GM11168 (cell line): ENCODE data around the gene SLF2.

ENCODE experiments used
- in situ Hi-C: fragments of 300-500 bp; cut with MboI; formaldehyde crosslinking; loops from one replicate; pipeline ENCODE4 v1.12.0; 2022; ENCODE audit warnings: low sequenced_read_pairs; ENCODE audit not compliant: unreplicated experiment

SLF2 gene

DNA sequence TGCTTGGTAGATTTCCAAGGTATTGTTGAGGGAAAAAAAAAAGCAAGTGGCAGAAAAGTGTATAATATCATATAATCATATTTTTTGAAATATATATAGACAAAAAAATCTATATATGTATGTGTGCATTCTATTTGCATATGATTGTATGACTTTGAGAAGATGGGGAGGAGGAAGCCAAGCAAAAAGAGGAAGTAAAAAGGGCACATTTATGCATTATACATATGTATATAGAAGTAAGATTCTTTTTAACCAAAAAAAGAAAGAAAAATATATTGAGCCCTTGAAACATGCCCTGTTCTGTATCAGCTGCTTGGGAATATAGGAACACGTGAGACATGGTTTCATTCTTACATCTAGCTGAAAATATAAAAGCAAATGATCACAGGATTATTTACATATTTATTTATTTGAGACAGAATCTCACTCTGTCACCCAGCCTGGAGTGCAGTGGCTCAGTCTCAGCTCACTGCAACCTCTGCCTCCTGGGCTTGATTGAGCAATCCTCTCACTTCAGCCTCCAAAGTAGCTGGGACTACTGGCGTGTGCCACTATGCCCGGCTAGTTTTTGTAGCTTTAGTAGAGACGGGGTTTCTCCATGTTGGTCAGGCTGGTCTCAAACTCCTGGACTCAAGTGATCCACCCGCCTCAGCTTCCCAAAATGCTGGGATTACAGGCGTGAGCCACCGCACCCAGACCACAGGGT, 18.0 kb upstream of the SLF2 start:
- in situ Hi-C loops, result no loop called here

DNA sequence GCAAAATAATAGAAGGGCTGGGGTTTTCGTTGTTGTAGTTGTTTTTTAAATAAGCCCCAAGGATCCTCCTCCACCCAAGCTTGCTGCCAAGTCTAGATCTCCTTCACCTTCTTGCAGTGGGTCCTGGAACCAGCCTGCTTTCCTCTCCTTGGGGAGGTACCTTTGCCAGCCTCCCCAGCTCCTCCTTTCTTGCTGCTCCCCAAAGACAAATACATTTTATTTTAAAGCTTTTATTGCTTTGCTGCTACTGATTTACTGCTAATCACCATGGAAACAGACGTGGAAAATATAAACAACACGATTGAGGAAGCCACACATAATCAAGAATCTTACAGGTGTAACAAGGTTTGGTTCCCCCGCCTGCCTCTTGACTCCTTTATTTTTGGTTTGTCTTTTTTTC, 17.4 kb upstream of the SLF2 start:
- in situ Hi-C loops, result no loop called here

DNA sequence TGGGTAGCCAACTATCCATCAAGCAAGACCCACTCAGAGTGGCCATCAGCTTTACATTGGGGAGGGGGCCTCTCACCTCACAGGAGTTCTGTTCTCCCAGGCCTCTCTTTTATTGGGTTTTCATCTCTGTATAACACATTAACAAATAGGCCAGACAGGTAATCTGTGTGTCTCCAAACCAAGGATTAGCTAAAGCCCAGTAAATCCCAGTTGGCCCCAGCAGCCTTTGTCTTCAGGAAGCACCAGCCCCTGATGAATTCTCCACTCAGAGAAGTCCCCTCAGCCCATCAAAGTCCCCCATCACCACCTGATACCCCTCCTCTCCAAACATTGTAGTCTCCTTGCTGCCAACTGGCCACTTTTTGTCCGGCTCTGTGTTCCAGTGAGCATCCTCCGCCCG, 16.9 kb upstream of the SLF2 start:
- in situ Hi-C loops, result no loop called here

DNA sequence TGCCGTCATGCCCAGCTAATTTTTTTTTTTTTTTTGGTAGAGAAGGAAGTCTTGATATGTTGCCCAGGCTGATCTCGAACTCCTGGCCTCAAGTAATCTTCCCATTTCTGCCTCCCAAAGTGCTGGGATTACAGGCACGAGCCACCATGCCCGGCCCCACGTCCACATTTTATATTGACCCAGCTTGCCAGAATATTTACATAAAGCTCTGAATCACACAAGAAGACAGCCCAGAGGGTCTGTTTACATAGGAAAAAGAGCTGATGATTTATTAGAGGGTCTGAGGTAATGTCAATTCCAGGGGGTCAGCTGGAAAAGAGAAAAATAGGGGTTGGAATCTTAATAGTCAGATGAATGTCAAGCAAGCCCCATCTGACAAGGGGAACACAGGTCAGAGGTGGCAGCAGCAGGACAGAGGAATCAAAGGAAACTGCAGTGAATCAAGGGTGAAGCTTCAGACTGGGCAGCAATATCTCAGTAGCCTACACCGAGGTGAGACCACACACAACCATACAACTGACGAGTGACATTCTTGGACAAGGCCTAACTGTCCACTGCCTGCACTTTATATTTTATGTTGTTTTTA, 15.8 kb upstream of the SLF2 start:
- in situ Hi-C loops, result no loop called here

DNA sequence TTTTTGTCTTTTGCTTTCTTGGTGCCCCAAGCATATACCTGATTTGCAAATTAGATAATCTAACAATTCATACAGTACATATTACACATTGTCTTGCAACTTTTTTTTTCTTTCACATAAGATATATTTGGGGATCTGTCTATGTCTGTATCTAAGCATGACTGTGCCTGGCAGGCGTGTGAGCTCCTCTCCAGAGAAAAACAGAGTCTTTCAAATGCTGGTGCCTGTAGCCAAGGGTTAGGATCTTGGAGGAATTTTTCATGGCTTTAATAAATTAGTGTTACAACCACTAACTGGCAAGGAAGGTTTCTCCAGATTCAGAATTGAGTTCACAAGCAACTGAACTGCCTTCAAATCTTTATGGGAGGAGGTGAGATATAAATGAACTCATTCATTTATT, 14.8 kb upstream of the SLF2 start:
- in situ Hi-C loops, result no loop called here

DNA sequence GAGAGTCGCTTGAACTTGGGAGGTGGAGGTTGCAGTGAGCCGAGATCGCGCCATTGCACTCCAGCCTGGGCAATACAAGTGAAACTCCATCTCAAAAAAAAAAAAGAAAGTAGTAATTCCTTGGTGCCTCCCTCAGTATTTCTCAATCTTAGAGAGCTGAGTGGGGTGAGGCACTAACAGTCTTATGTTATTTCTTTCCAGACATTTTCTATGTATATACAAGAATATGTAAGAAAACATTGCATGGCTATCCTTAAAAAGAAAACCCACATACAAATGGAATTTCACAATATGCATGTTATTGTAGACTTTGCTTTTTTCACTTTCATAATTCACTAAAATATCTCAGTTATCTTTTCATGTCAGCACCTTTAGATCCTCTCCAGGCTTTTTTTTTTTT, 13.6 kb upstream of the SLF2 start:
- in situ Hi-C loops, result no loop called here

DNA sequence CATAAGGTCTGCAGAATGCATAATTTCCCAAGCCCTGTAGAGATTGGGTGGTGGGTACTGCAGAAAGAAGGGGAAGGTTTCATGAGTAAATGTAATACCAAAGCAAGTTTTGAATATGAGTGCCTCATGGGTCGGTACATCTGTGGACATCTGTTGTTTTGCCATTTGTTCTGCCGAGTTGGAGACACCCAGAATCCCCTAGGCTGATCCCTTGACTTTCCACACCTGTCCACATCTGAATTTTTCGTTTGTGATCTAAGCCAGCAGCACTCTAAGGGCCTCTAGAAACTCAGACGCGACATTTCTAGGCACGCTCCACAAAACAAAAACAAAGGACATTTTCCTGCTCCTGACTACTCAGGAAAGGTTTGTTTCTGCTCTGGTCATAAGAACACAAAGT, 11.7 kb upstream of the SLF2 start:
- in situ Hi-C loops, result no loop called here

DNA sequence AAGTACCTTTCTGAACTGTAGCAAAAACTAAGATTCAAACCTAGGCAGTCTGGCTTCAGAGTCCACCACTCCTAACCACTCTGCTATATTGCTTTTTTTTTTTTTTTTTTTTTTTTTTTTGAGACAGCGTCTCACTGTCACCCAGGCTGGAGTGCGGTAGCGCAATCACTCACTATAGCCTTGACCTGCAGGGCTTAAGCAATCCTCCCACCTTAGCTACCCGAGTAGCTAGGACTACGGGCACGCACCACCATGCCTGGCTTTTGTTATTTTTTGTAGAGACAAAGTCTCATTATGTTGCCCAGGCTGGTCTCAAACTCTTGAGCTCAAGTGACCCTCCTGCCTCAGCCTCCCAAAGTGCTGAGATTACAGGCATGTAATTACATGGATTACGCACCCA, 10.1 kb upstream of the SLF2 start:
- in situ Hi-C loops, result no loop called here

DNA sequence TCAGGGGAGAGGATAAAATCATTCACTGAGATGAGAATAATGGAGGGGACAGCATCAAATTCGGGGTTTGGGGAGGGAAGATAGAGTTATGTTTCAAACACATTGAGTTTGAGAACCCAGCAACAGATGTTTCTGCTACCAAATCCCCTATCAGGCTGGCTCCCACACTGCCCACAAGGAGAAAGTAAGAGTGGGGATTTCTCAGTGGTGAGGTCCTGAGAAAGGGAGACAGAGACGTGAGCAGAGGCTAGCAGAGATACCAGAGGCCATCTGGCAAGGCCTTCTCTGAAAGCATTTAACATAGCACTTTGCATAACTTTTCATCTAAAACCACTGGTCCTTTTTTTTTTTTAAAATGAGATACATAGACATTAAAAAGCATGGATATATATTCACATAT, 7.8 kb upstream of the SLF2 start:
- in situ Hi-C loops, result no loop called here

DNA sequence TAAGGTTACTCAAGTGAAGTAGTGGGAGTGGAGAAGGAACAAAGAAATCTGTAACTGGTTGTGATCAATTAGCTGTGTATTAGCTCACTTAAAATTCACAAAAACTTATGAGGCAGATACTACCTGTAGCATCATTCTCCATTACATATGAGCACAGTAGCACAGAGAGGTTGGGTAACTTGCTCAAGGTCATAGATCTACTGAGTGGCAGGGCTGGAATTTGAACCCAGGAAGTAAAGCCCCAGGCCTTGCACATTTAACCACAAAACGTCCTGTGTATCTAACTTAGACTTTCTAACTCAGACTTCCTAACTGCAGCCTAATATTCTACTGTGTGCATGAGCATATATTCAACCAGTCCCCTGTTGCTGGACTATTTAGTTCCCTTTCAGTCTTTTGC, 5.6 kb upstream of the SLF2 start:
- in situ Hi-C loops, result no loop called here

DNA sequence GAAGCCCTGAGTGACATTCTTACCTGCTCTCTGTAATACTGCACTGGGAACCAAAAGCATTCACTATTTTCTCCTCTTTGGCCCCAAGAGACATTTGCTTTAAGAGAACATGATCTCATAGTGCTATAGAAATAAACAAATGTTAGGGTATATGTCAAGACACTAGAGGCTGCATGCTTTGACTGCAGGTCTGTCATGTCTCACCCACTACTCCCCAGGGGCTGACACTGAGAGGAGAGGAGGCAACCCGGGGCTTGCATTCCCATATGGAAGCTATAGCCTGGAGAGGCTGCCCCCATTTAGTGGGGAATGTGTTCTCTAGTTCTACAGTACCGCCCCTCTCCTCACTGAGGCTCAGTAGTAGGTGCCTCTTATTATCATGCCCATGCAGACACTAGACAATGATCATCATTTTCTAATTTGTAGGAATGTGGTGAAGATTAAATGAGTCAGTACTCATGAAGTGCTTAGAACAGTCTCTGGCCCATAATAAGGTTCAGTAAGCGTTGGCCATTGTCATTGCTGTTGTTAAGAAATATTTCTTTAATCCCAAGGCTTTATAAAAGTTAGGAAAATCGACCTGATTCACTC, 4.9 kb upstream of the SLF2 start:
- in situ Hi-C loops, result no loop called here

DNA sequence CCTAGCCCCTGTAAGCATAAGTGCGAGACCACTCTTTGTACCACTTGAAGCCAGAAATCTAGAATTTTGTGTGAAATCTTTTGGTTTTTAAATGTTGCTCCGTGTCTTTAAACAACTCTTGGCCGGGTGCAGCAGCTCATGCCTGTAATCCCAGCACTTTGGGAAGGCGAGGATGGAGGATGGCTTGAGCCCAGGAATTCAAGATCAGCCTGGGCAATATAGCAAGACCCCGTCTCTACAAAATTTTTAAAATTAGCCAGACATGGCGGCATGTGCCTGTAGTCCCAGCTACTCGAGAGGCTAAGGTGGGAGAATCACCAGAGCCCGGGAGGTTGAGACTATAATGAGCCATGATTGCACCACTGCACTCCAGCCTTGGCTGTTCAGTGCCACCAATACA, 4.4 kb upstream of the SLF2 start:
- in situ Hi-C loops, result no loop called here

DNA sequence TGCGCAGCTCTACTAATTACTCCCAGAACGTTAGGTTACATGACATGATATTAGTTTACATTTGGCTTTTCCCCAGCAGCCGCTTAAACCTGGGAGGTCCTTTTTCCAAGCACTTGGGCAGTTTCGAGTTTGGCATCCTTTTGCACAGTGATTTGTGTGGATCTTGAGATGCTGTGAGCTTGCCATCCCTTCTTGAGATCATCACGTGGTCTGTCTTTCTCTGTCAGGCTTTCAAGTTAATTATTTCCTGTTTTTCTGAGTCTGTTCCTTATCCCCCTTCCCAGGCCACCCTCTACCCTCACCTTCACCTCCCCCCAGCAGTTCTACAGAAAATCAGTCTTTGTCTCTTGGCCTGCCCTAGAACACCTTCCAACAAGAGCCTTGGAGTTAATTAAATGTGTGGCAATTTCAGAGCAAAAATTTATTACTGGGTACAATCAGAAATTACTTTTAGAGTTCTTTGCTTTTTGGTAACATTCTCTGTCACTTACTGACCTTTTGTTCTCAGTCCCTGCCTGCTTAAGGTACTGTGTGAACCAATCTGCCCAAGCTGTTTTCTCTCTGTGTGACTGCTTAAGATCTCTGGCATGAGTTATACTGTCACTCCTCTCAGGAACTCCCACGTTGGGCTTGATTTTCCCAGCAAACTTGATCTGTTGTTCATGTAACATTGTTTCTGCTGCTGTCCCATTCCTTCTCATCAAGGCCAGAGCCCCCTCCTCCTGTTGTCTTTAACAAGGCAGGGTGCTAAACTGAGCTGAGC, 3.1 kb upstream of the SLF2 start:
- in situ Hi-C loops, result no loop called here

DNA sequence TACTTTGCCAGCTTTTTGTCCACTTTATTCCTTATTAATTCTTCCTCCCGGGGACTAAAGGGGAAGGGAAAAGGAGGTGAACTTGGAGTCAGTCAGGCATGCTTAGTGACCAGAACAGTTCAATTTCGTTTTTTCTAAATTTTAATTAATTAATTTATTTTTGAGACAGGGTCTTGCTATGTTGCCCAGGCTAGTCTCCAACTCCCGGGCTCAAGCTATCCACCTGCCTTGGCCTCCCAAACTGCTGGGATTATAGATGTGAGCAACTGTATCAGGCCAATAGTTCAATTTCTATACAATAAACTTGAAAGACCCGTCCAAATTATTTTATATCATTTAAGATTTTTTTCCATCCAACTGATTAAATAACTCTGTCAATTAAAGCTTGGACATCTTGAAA, 1.3 kb upstream of the SLF2 start:
- in situ Hi-C loops, result no loop called here

DNA sequence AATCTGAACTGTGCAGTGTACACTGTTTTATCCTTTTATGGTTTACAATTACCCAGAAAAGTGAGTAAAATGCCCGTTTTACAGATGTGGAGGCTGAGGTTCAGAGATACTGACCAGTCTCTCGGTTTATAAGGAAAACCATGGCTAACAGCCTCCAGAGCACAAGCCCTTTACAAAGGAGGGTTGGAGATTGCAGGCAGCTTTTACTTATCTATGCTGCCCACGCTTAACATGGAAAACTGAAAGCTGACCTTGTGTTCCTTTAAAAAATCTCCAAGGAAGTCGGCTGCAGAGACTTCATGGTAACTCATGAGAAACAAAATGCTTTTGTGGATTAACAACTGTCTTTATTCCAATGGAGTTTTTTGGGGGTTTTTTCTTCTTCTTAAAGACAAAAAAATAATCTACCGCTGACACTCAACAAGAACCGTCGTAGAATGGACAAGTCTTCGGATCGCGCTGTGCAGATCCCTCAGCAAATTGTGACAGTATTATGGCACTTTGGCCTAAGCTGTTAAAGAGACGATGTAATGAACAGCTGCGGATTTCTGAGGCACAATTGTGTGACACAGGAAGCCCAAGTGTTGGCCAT, 654 bp upstream of the SLF2 start:
- in situ Hi-C loops, result no loop called here

DNA sequence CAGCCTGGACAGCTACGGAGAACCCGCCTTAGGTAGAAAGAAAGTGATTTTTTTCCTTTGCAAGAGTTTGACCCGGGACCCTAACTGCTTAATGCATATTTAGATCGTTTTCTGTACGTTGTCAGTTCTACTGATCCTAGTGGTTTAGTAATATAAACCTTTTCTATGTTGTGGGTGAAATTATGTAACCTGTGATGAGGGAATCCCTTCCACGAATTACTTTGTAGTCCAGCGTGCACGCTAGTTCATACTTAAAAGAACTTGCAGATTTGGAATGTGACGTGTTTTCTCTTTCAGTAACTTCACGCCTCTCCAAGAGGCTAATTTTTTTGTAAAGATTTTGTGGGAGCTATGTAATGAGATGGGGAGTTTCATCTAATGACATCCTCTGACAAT, 705 bp downstream of the SLF2 start:
- in situ Hi-C loops, result no loop called here

DNA sequence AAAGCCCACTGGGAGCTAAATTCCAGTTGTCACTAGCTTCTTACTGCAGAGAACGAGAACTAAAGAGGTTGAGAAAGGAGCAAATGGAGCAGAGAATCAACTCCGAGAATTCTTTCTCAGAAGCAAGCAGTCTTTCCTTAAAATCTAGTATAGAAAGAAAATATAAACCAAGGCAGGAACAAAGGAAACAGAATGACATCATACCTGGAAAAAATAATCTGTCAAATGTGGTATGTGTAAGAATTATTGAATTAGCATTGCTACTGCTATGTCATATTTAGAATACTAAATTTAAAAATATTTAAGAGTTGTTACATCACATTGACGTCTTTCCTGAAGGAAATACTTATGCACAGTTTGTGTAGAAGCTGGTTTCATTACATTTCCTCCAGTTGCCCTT, 4.3 kb downstream of the SLF2 start:
- in situ Hi-C loops, result no loop called here

DNA sequence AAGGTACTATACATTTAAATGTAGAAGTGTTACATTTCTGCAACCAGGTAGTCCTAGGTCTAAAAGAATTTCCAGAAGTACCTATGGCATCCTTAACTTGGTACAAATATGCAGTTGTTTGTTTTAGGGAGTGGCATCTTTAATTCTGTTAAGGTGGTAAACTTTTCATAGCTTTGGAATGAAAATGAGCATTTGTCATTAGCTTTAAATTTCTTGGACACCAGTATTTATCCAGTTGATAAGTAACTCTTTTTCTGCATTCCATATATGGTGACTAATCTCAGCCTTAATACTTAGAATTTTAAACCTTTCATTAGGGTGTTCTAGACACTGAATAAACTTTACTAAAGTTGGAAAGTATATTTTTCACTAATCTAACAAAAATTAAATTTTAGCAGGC, 10.8 kb downstream of the SLF2 start:
- in situ Hi-C loops, result no loop called here

DNA sequence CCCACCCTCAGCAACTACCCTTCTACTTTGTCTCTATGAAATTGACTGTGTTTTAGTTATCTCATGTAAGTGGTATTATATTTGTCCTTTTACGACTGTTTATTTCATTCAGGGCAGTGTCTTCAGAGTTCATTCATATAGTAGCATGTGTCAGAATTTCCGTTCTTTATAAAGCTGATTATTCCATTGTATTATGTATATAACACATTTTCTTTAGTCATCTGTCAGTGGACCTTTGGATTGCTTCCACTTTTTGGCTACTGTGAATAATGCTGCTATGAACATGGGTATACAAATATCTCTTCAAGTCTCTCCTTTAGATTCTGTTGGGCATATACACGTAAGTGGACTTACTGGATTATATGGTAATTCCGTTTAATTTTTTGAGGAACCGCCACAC, 14.5 kb downstream of the SLF2 start:
- in situ Hi-C loops, result no loop called here

DNA sequence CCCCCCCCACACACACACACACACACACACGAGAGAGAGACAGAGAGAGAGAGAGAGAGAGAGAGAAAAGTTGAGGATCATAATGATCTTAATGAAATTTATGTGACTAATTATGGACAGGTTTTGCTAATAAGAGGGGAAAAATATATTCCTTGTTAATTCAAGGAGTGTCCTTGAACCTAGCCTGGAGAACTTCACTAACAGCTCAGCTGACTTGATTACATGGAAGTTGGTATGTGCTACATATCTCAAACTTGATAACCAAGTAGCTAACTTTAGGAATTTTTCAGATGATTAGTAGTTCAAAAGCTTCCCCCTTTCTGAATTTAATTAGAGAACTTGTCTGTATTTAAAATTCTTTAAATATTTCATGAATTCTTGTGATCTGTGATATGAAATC, 15.3 kb downstream of the SLF2 start:
- in situ Hi-C loops, result no loop called here

DNA sequence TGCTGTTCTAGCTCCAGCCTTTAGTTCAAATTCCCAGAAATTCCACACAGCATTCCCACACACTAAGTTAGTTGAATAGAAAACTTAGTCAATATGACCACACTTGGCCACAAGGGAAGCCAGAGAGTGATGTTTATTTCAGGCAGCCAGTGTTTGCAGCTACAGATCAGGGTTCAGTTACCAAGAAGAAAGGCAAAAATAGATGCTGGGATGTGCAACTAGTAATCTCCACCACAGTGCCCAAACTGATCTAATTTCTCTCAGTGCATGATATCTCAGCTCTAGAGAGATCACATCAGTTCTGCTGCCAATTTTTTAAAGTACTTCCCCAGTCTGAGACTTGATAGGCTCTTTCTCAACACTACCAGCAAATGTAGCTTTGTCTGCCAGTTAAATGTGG, 17.6 kb downstream of the SLF2 start:
- in situ Hi-C loops, result no loop called here
